VCaP (cell line): ENCODE data around the gene RANBP3L.

Experiments used
- H3K27ac ChIP-seq: fragments of 450-650 bp; 2 replicates; pipeline ENCODE4 v1.5.1; 2017
- CTCF ChIP-seq: fragments of 450-650 bp; conservative IDR thresholded peaks from 2 replicates; pipeline ENCODE4 v1.5.1; 2017; ENCODE audit warnings: mild to moderate bottlenecking, moderate library complexity

RANBP3L gene

GRCh38 chr5:36230151-36230790, 71.4 kb downstream of the RANBP3L start:
- H3K27ac ChIP-seq = no peak overlapping the region
- TF ChIP-seq CTCF = no peak

GRCh38 chr5:36228505-36228904, 73.2 kb downstream of the RANBP3L start:
- H3K27ac ChIP-seq = no peak overlapping the region

GRCh38 chr5:36227046-36227445, 74.7 kb downstream of the RANBP3L start:
- H3K27ac ChIP-seq = no peak overlapping the region
- no peak for TF ChIP-seq CTCF

More at GRCh38 chr5:36228505-36228904, 73.2 kb downstream of the RANBP3L start:
- no peak for TF ChIP-seq CTCF

GRCh38 chr5:36222620-36223019, 79.1 kb downstream of the RANBP3L start:
- TF ChIP-seq CTCF = no peak
- no peak overlapping the region for H3K27ac ChIP-seq

- TF ChIP-seq CTCF = no peak
Measured at GRCh38 chr5:36217988-36218387, 83.7 kb downstream of the RANBP3L start.

GRCh38 chr5:36217567-36217966, 84.1 kb downstream of the RANBP3L start:
- no peak overlapping the region for H3K27ac ChIP-seq
- TF ChIP-seq CTCF = no peak

More at GRCh38 chr5:36217988-36218387, 83.7 kb downstream of the RANBP3L start:
- no peak overlapping the region for H3K27ac ChIP-seq

- no peak for TF ChIP-seq CTCF
- no peak overlapping the region for H3K27ac ChIP-seq
Measured at GRCh38 chr5:36215910-36216309, 85.8 kb downstream of the RANBP3L start.
